Head of caudate nucleus (tissue), 42 donors: ENCODE data around the gene MEIS2.

Experiments
- DNase-seq, 42 donors: peaks; one replicate each; pipeline versions ENCODE4 v3.0.0 to v3.0.0-alpha.2; 2020 to 2021; ENCODE audit warnings: mixed read lengths in 7 of 42
- intact Hi-C: fragments of 100-400 bp; cut with DNase I; formaldehyde crosslinking; loops from one replicate; pipeline ENCODE4 v1.15.0; 2022

MEIS2 gene

GRCh38 chr15:37102305-37103162 lies 2.2 kb upstream of the MEIS2 start:
- intact Hi-C loops, result loop anchor here (5.0 kb wide), 1 partner anchor 85 kb away; no protein-coding TSS in a partner anchor
- peak in 19 of 42 donors; percentile 14 to 70 (median 44) for DNase-seq

- intact Hi-C loops, result loop anchor here (5.0 kb wide), 1 partner anchor 85 kb away; no protein-coding TSS in a partner anchor
- peak in 21 of 42 donors; percentile 28 to 79 (median 62) for DNase-seq
Observed at GRCh38 chr15:37101980-37102304, 1.6 kb upstream of the MEIS2 start.

GRCh38 chr15:37100966-37101215 lies 542 bp upstream of the MEIS2 start:
- peak in 3 of 42 donors; percentile 21 to 43 (median 41) for DNase-seq
- intact Hi-C loops, result loop anchor here (5.0 kb wide), 1 partner anchor 84 kb away; no protein-coding TSS in a partner anchor

GRCh38 chr15:37099319-37100108 lies 835 bp downstream of the MEIS2 start:
- intact Hi-C loops, result loop anchor here (5.0 kb wide), 1 partner anchor 82 kb away; no protein-coding TSS in a partner anchor
- peak in 14 of 42 donors; percentile 18 to 74 (median 46) for DNase-seq

- intact Hi-C loops, result no loop called here
- DNase-seq, result peak in 38 of 42 donors; percentile 26 to 83 (median 60)
Observed at GRCh38 chr15:37098468-37099318, 1.7 kb downstream of the MEIS2 start.

GRCh38 chr15:37097144-37097919 lies 3.0 kb downstream of the MEIS2 start:
- intact Hi-C loops, result no loop called here

GRCh38 chr15:37096558-37097143 lies 3.7 kb downstream of the MEIS2 start:
- intact Hi-C loops, result no loop called here
- peak in 18 of 42 donors; percentile 28 to 73 (median 44) for DNase-seq

More at GRCh38 chr15:37097144-37097919, 3.0 kb downstream of the MEIS2 start:
- peak in 15 of 42 donors; percentile 19 to 70 (median 43) for DNase-seq

GRCh38 chr15:37095770-37096557 lies 4.4 kb downstream of the MEIS2 start:
- peak in 35 of 42 donors; percentile 23 to 75 (median 49) for DNase-seq

GRCh38 chr15:37094915-37095711 lies 5.2 kb downstream of the MEIS2 start:
- peak in 33 of 42 donors; percentile 27 to 76 (median 56) for DNase-seq
- intact Hi-C loops, result no loop called here

More at GRCh38 chr15:37095770-37096557, 4.4 kb downstream of the MEIS2 start:
- intact Hi-C loops, result no loop called here

GRCh38 chr15:37094333-37094914 lies 5.9 kb downstream of the MEIS2 start:
- peak in 1 of 42 donors; percentile 21 for DNase-seq
- intact Hi-C loops, result no loop called here

- intact Hi-C loops, result no loop called here
- peak in 4 of 42 donors; percentile 24 to 65 (median 52) for DNase-seq
Observed at GRCh38 chr15:37093480-37094332, 6.6 kb downstream of the MEIS2 start.

- intact Hi-C loops, result no loop called here
- DNase-seq, result no peak
Observed at GRCh38 chr15:37090543-37091175, 9.7 kb downstream of the MEIS2 start.

- DNase-seq, result no peak
- intact Hi-C loops, result no loop called here
Observed at GRCh38 chr15:37088436-37088835, 11.9 kb downstream of the MEIS2 start.

GRCh38 chr15:37087131-37087588 lies 13.2 kb downstream of the MEIS2 start:
- intact Hi-C loops, result no loop called here
- DNase-seq, result no peak
